Coronary artery (tissue), 2 donors: Measurements from ENCODE around the gene SORCS1.

Experiments used
- DNase-seq: peaks from one replicate; pipeline ENCODE4 v3.0.0-alpha.2; 2017; ENCODE audit warnings: low spot score
- H3K27ac ChIP-seq, 2 donors: fragments of 200-600 bp; sonication (generic); one replicate each; pipeline ENCODE4 v1.5.1; 2016 to 2019
- H3K4me3 ChIP-seq: fragments of 200-600 bp; sonication (generic); 2 replicates; pipeline ENCODE4 v1.5.1; 2016; ENCODE audit warnings: mild to moderate bottlenecking, moderate library complexity
- CTCF ChIP-seq: fragments of 200-600 bp; sonication (generic); IDR thresholded peaks from one replicate; pipeline ENCODE4 v1.5.1; 2019; ENCODE audit warnings: antibody characterized with exemption

SORCS1 gene

GRCh38 chr10:106785528-106785927, 379.0 kb downstream of the SORCS1 start:
- Histone ChIP-seq H3K4me3 (no peak overlapping the region), H3K27ac (no peak overlapping the region)
- TF ChIP-seq CTCF = no peak
- DNase-seq = no peak

- Histone ChIP-seq H3K27ac (no peak overlapping the region), H3K4me3 (no peak overlapping the region)
- DNase-seq = no peak
- TF ChIP-seq CTCF = no peak
Observed at GRCh38 chr10:106780632-106781031, 383.9 kb downstream of the SORCS1 start.

- TF ChIP-seq CTCF = no peak
- no peak overlapping the region for H3K27ac ChIP-seq
- no peak for DNase-seq
- no peak overlapping the region for H3K4me3 ChIP-seq
Observed at GRCh38 chr10:106777841-106778240, 386.7 kb downstream of the SORCS1 start.

- Histone ChIP-seq H3K27ac (no peak overlapping the region), H3K4me3 (no peak overlapping the region)
- no peak for DNase-seq
- no peak for TF ChIP-seq CTCF
Observed at GRCh38 chr10:106775127-106775526, 389.4 kb downstream of the SORCS1 start.

GRCh38 chr10:106772957-106773356, 391.5 kb downstream of the SORCS1 start:
- H3K27ac ChIP-seq = no peak overlapping the region
- no peak for DNase-seq
- H3K4me3 ChIP-seq = no peak overlapping the region
- TF ChIP-seq CTCF = no peak

- TF ChIP-seq CTCF = no peak
- H3K4me3 ChIP-seq = no peak overlapping the region
- H3K27ac ChIP-seq = no peak overlapping the region
- DNase-seq = no peak
Observed at GRCh38 chr10:106771154-106771553, 393.4 kb downstream of the SORCS1 start.

GRCh38 chr10:106768204-106768603, 396.3 kb downstream of the SORCS1 start:
- TF ChIP-seq CTCF = no peak

More at GRCh38 chr10:106768204-106768603, 396.3 kb downstream of the SORCS1 start:
- no peak overlapping the region for H3K4me3 ChIP-seq
- no peak for DNase-seq
- no peak overlapping the region for H3K27ac ChIP-seq
